ENCODE measurements around the gene RNF112. TPM values are rescaled to one million over a fixed set of nuclear protein-coding genes. Genes with fewer than 3 reads are reported as not detected.

RNF112 gene
- total RNA-seq, 5 donors from 2014 or later (not counting 1 experiment from before 2014, with no cell fraction given): 0.40 to 1.8 (median 1.2) TPM

- Mint-ChIP-seq H3K36me3 (no peaks in the 10 kb centered on the region), H3K4me1 (no peaks in the 10 kb centered on the region), H3K4me3 (no peak overlapping the region), H3K27me3 (peaks cover 0 to 2% of the 10 kb centered on the region in 2 donors), H3K27ac (no peak overlapping the region), H3K9me3 (no peaks in the 10 kb centered on the region)
- H3K9me3 ChIP-seq: no peaks in the 10 kb centered on the region
- ATAC-seq (replicated peaks in 1 of 4) (no peak), DNase-seq (no peak)
- H3K4me3 ChIP-seq (ENCODE audit: control insufficient read depth in 1 of 2, extremely low read depth in 1 of 2, low read length in 1 of 2): no peak overlapping the region
- H3K27me3 ChIP-seq (replicated peaks in 1 of 2; ENCODE audit: control insufficient read depth in 2 of 2, extremely low read depth in 1 of 2, insufficient read depth in 2 of 2, low read length in 1 of 2): peaks cover 0 to 20% of the 10 kb centered on the region in 2 experiments
- H3K27ac ChIP-seq (ENCODE audit: low read length): no peak overlapping the region
- WGBS (ENCODE audit: insufficient coverage): 80% methylated on average over 2 of the region's 3 CpGs
- ChIA-PET POLR2A (no interaction called here), CTCF (no interaction called here)
- no peaks in the 10 kb centered on the region for H3K4me1 ChIP-seq (ENCODE audit: control insufficient read depth in 1 of 2, extremely low read depth in 1 of 2, insufficient read depth in 2 of 2, low read length in 2 of 2)
- no peaks in the 10 kb centered on the region for H3K36me3 ChIP-seq (ENCODE audit: control insufficient read depth in 2 of 2, extremely low read depth in 1 of 2, insufficient read depth in 1 of 2, low read length in 1 of 2)
These were observed 2.0 kb upstream of the RNF112 start for GRCh38 chr17:19409066-19409465.

- 60% methylated on average over 3 of the region's 3 CpGs for WGBS (ENCODE audit: insufficient coverage)
- Histone ChIP-seq H3K36me3 (ENCODE audit: control insufficient read depth in 2 of 2, extremely low read depth in 1 of 2, insufficient read depth in 1 of 2, low read length in 1 of 2) (no peaks in the 10 kb centered on the region), H3K4me1 (ENCODE audit: control insufficient read depth in 1 of 2, extremely low read depth in 1 of 2, insufficient read depth in 2 of 2, low read length in 2 of 2) (no peaks in the 10 kb centered on the region), H3K27me3 (replicated peaks in 1 of 2; ENCODE audit: control insufficient read depth in 2 of 2, extremely low read depth in 1 of 2, insufficient read depth in 2 of 2, low read length in 1 of 2) (peaks cover 0 to 24% of the 10 kb centered on the region in 2 experiments), H3K4me3 (ENCODE audit: control insufficient read depth in 1 of 2, extremely low read depth in 1 of 2, low read length in 1 of 2) (no peak overlapping the region), H3K27ac (ENCODE audit: low read length) (no peak overlapping the region), H3K9me3 (no peaks in the 10 kb centered on the region)
- Mint-ChIP-seq H3K36me3 (no peaks in the 10 kb centered on the region), H3K27ac (no peak overlapping the region), H3K4me1 (no peaks in the 10 kb centered on the region), H3K9me3 (no peaks in the 10 kb centered on the region), H3K27me3 (peaks cover 0 to 2% of the 10 kb centered on the region in 2 donors), H3K4me3 (no peak overlapping the region)
- ATAC-seq (replicated peaks in 1 of 4) (no peak), DNase-seq (no peak)
- CTCF ChIA-PET: no interaction called here
- POLR2A ChIA-PET: no interaction called here
These were observed 1.5 kb upstream of the RNF112 start for GRCh38 chr17:19409509-19409908.

GRCh38 chr17:19410091-19410490 is 941 bp upstream of the RNF112 start:
- H3K27me3 Mint-ChIP-seq: peaks cover 0 to 5% of the 10 kb centered on the region in 2 donors
- no peaks in the 10 kb centered on the region for H3K9me3 Mint-ChIP-seq
- H3K36me3 Mint-ChIP-seq: no peaks in the 10 kb centered on the region
- Histone ChIP-seq H3K36me3 (ENCODE audit: control insufficient read depth in 2 of 2, extremely low read depth in 1 of 2, insufficient read depth in 1 of 2, low read length in 1 of 2) (no peaks in the 10 kb centered on the region), H3K4me3 (ENCODE audit: control insufficient read depth in 1 of 2, extremely low read depth in 1 of 2, low read length in 1 of 2) (no peak overlapping the region), H3K27me3 (replicated peaks in 1 of 2; ENCODE audit: control insufficient read depth in 2 of 2, extremely low read depth in 1 of 2, insufficient read depth in 2 of 2, low read length in 1 of 2) (peaks cover 0 to 28% of the 10 kb centered on the region in 2 experiments), H3K9me3 (no peaks in the 10 kb centered on the region), H3K27ac (ENCODE audit: low read length) (no peak overlapping the region), H3K4me1 (ENCODE audit: control insufficient read depth in 1 of 2, extremely low read depth in 1 of 2, insufficient read depth in 2 of 2, low read length in 2 of 2) (no peaks in the 10 kb centered on the region)
- ChIA-PET CTCF (no interaction called here), POLR2A (no interaction called here)
- 81% methylated on average over 3 of the region's 6 CpGs for WGBS (ENCODE audit: insufficient coverage)
- no peak overlapping the region for H3K27ac Mint-ChIP-seq
- no peak for ATAC-seq (replicated peaks in 1 of 4)
- no peak overlapping the region for H3K4me3 Mint-ChIP-seq
- H3K4me1 Mint-ChIP-seq: no peaks in the 10 kb centered on the region
- no peak for DNase-seq

GRCh38 chr17:19411631-19412030 is 599 bp downstream of the RNF112 start:
- POLR2A ChIA-PET: interaction anchor here in 1 of 2 donors (0.6 kb wide), 1 partner anchor 96 kb away, joined by 3 read pairs; no protein-coding TSS in a partner anchor
- Mint-ChIP-seq H3K9me3 (no peaks in the 10 kb centered on the region), H3K4me3 (no peak overlapping the region), H3K36me3 (no peaks in the 10 kb centered on the region), H3K27me3 (peaks cover 0 to 5% of the 10 kb centered on the region in 2 donors), H3K4me1 (no peaks in the 10 kb centered on the region), H3K27ac (no peak overlapping the region)
- 87% methylated on average over 7 of the region's 9 CpGs for WGBS (ENCODE audit: insufficient coverage)
- Histone ChIP-seq H3K4me1 (ENCODE audit: control insufficient read depth in 1 of 2, extremely low read depth in 1 of 2, insufficient read depth in 2 of 2, low read length in 2 of 2) (no peaks in the 10 kb centered on the region), H3K9me3 (no peaks in the 10 kb centered on the region), H3K27me3 (replicated peaks in 1 of 2; ENCODE audit: control insufficient read depth in 2 of 2, extremely low read depth in 1 of 2, insufficient read depth in 2 of 2, low read length in 1 of 2) (peaks cover 0 to 31% of the 10 kb centered on the region in 2 experiments), H3K36me3 (ENCODE audit: control insufficient read depth in 2 of 2, extremely low read depth in 1 of 2, insufficient read depth in 1 of 2, low read length in 1 of 2) (no peaks in the 10 kb centered on the region), H3K27ac (ENCODE audit: low read length) (no peak overlapping the region), H3K4me3 (ENCODE audit: control insufficient read depth in 1 of 2, extremely low read depth in 1 of 2, low read length in 1 of 2) (no peak overlapping the region)
- DNase-seq (no peak), ATAC-seq (replicated peaks in 1 of 4) (no peak)
- CTCF ChIA-PET: no interaction called here

- POLR2A ChIA-PET: no interaction called here
These were observed 1.5 kb downstream of the RNF112 start for GRCh38 chr17:19412510-19412909.

GRCh38 chr17:19412984-19413383 is 2.0 kb downstream of the RNF112 start:
- CTCF ChIA-PET: interaction anchor here in 1 of 2 donors (0.6 kb wide), 1 partner anchor 25 kb away, joined by 3 read pairs; no protein-coding TSS in a partner anchor

More at GRCh38 chr17:19412510-19412909, 1.5 kb downstream of the RNF112 start:
- Mint-ChIP-seq H3K27me3 (peaks cover 0 to 5% of the 10 kb centered on the region in 2 donors), H3K36me3 (no peaks in the 10 kb centered on the region), H3K4me1 (peaks cover 0 to 2% (median 0%) of the 10 kb centered on the region in 3 donors), H3K27ac (no peak overlapping the region), H3K9me3 (no peaks in the 10 kb centered on the region), H3K4me3 (no peak overlapping the region)
- DNase-seq (no peak), ATAC-seq (replicated peaks in 1 of 4) (no peak)
- Histone ChIP-seq H3K9me3 (no peaks in the 10 kb centered on the region), H3K4me3 (ENCODE audit: control insufficient read depth in 1 of 2, extremely low read depth in 1 of 2, low read length in 1 of 2) (no peak overlapping the region), H3K27ac (ENCODE audit: low read length) (no peak overlapping the region), H3K36me3 (ENCODE audit: control insufficient read depth in 2 of 2, extremely low read depth in 1 of 2, insufficient read depth in 1 of 2, low read length in 1 of 2) (no peaks in the 10 kb centered on the region), H3K4me1 (ENCODE audit: control insufficient read depth in 1 of 2, extremely low read depth in 1 of 2, insufficient read depth in 2 of 2, low read length in 2 of 2) (no peaks in the 10 kb centered on the region), H3K27me3 (replicated peaks in 1 of 2; ENCODE audit: control insufficient read depth in 2 of 2, extremely low read depth in 1 of 2, insufficient read depth in 2 of 2, low read length in 1 of 2) (peaks cover 0 to 34% of the 10 kb centered on the region in 2 experiments)
- CTCF ChIA-PET: interaction anchor here in 1 of 2 donors (0.6 kb wide), 1 partner anchor 25 kb away, joined by 3 read pairs; no protein-coding TSS in a partner anchor
- whole genome bisulfite sequencing (ENCODE audit: insufficient coverage): 93% methylated on average over 16 of the region's 16 CpGs

More at GRCh38 chr17:19412984-19413383, 2.0 kb downstream of the RNF112 start:
- Histone ChIP-seq H3K36me3 (ENCODE audit: control insufficient read depth in 2 of 2, extremely low read depth in 1 of 2, insufficient read depth in 1 of 2, low read length in 1 of 2) (no peaks in the 10 kb centered on the region), H3K27me3 (replicated peaks in 1 of 2; ENCODE audit: control insufficient read depth in 2 of 2, extremely low read depth in 1 of 2, insufficient read depth in 2 of 2, low read length in 1 of 2) (peaks cover 0 to 34% of the 10 kb centered on the region in 2 experiments), H3K4me3 (ENCODE audit: control insufficient read depth in 1 of 2, extremely low read depth in 1 of 2, low read length in 1 of 2) (no peak overlapping the region), H3K4me1 (ENCODE audit: control insufficient read depth in 1 of 2, extremely low read depth in 1 of 2, insufficient read depth in 2 of 2, low read length in 2 of 2) (no peaks in the 10 kb centered on the region), H3K27ac (ENCODE audit: low read length) (no peak overlapping the region), H3K9me3 (no peaks in the 10 kb centered on the region)
- WGBS (ENCODE audit: insufficient coverage): 92% methylated on average over 2 of the region's 12 CpGs
- peaks cover 0 to 5% of the 10 kb centered on the region in 2 donors for H3K27me3 Mint-ChIP-seq
- no peaks in the 10 kb centered on the region for H3K36me3 Mint-ChIP-seq
- ATAC-seq (replicated peaks in 1 of 4) (no peak), DNase-seq (no peak)
- peaks cover 0 to 7% (median 3%) of the 10 kb centered on the region in 3 donors for H3K4me1 Mint-ChIP-seq
- no peak overlapping the region for H3K27ac Mint-ChIP-seq
- H3K9me3 Mint-ChIP-seq: no peaks in the 10 kb centered on the region
- POLR2A ChIA-PET: no interaction called here
- no peak overlapping the region for H3K4me3 Mint-ChIP-seq
